ENCODE results near the gene MCOLN3. TPM values are rescaled to one million over a fixed set of nuclear protein-coding genes. Genes with fewer than 3 reads are reported as not detected.

MCOLN3 gene
- total and polyA plus RNA-seq, 2 of the 4 experiments (the other 2 are of a cell fraction) = 0.03 TPM; not detected in 1

DNA sequence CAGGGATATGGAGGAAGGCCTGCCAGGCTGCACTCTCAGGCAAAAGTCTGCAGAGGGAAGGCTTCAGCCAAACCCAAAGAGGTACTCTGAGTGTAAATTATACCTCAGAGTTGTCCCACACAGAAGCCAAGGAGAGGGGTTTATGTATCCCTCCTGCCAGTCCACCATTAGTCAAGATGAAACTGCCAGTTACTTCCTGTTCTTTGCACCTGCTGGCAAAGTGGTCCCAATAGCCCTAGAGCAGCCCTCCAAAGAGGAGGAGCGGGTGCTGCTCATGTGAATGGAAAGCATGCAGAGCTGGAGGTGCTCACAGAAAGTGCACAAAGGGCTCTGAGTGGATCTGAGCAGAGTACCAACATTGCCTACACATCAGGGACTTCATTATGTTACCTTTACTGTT is 37.1 kb upstream of the MCOLN3 start:
- no peak overlapping the region for H3K56ac ChIP-seq (ENCODE audit: extremely low read depth, insufficient read depth, low read length)
- no peaks in the 10 kb centered on the region for H3K9me1 ChIP-seq (ENCODE audit: insufficient read depth, low read length)
- no peaks in the 10 kb centered on the region for H3K9me3 ChIP-seq (ENCODE audit: control insufficient read depth, insufficient read depth, low read length)
- H4K5ac ChIP-seq (ENCODE audit: low read depth, low read length) = no peak overlapping the region
- no peak overlapping the region for H2AK9ac ChIP-seq (replicated peaks; ENCODE audit: low read depth, low read length, poor library complexity)
- no peak overlapping the region for H3K9ac ChIP-seq (ENCODE audit: low read depth, low read length)
- no TSS peak for BruUV-seq (replicated peaks)
- no peaks in the 10 kb centered on the region for H3K4me1 ChIP-seq (ENCODE audit: control insufficient read depth, insufficient read depth, low read length)
- no peak overlapping the region for H2BK15ac ChIP-seq (ENCODE audit: low read depth, low read length)
- no peaks in the 10 kb centered on the region for H3K36me3 ChIP-seq (ENCODE audit: control insufficient read depth, insufficient read depth, low read length)
- CTCF ChIA-PET = no interaction called here
- dilution Hi-C loops (cut with HindIII; ENCODE audit: low sequenced_read_pairs, unreplicated experiment) (no loop called here), in situ Hi-C loops (cut with MboI; ENCODE audit: low sequenced_read_pairs) (no loop called here), intact Hi-C loops (cut with micrococcal nuclease) (no loop called here)
- H3K4ac ChIP-seq (ENCODE audit: low read depth, low read length) = no peak overlapping the region
- no peak overlapping the region for H4K91ac ChIP-seq (ENCODE audit: insufficient read depth, low read depth, low read length)
- no peak overlapping the region for H3K27ac ChIP-seq (ENCODE audit: insufficient read depth, low read length)
- peaks cover 3% of the 10 kb centered on the region for H3K27me3 ChIP-seq (ENCODE audit: control insufficient read depth, insufficient read depth, low read length)
- H2AFZ ChIP-seq (replicated peaks; ENCODE audit: low read length, poor library complexity) = no peak overlapping the region
- no peaks in the 10 kb centered on the region for H3K79me1 ChIP-seq (ENCODE audit: low read depth in 1 of 2, low read length in 2 of 2)
- DNase-seq (no peak), ATAC-seq (ENCODE audit: low read depth) (no peak)
- no peak overlapping the region for H2BK120ac ChIP-seq (ENCODE audit: low read depth, low read length)
- no peak overlapping the region for H3K23ac ChIP-seq (ENCODE audit: low read depth, low read length)
- H2AK5ac ChIP-seq (ENCODE audit: low read depth, low read length) = no peak overlapping the region
- POLR2A ChIA-PET (ENCODE audit: unreplicated experiment) = no interaction called here
- H3K18ac ChIP-seq (ENCODE audit: low read depth, low read length) = no peak overlapping the region
- TF ChIP-seq RFX5 (IDR thresholded peaks at IDR 0.05; ENCODE audit: low read depth, low read length) (no peak), CHD1 (IDR thresholded peaks at IDR 0.05; ENCODE audit: low read depth, low read length) (no peak), MAFK (IDR thresholded peaks at IDR 0.05; ENCODE audit: low read depth, low read length) (no peak), POLR2A (IDR thresholded peaks at IDR 0.05; ENCODE audit: low read depth, low read length) (no peak), RAD21 (IDR thresholded peaks at IDR 0.05; ENCODE audit: low read length) (no peak), CEBPB (IDR thresholded peaks at IDR 0.05; ENCODE audit: low read depth, low read length) (no peak), NFE2L2 (IDR thresholded peaks at IDR 0.05; ENCODE audit: low read depth, low read length) (no peak), RCOR1 (IDR thresholded peaks at IDR 0.05; ENCODE audit: insufficient replicate concordance, low read length) (no peak), SMC3 (IDR thresholded peaks at IDR 0.05; ENCODE audit: low read depth, low read length) (no peak), MAZ (IDR thresholded peaks at IDR 0.05; ENCODE audit: borderline replicate concordance, low read depth, low read length) (no peak), FOS (IDR thresholded peaks at IDR 0.05; ENCODE audit: low read depth, low read length) (no peak)
- TF ChIP-seq, protein P1, sequence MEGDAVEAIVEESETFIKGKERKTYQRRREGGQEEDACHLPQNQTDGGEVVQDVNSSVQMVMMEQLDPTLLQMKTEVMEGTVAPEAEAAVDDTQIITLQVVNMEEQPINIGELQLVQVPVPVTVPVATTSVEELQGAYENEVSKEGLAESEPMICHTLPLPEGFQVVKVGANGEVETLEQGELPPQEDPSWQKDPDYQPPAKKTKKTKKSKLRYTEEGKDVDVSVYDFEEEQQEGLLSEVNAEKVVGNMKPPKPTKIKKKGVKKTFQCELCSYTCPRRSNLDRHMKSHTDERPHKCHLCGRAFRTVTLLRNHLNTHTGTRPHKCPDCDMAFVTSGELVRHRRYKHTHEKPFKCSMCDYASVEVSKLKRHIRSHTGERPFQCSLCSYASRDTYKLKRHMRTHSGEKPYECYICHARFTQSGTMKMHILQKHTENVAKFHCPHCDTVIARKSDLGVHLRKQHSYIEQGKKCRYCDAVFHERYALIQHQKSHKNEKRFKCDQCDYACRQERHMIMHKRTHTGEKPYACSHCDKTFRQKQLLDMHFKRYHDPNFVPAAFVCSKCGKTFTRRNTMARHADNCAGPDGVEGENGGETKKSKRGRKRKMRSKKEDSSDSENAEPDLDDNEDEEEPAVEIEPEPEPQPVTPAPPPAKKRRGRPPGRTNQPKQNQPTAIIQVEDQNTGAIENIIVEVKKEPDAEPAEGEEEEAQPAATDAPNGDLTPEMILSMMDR (conservative IDR thresholded peaks at IDR 0.05; ENCODE audit: low read depth, low read length) = no peak
- TF ChIP-seq, protein P2, sequence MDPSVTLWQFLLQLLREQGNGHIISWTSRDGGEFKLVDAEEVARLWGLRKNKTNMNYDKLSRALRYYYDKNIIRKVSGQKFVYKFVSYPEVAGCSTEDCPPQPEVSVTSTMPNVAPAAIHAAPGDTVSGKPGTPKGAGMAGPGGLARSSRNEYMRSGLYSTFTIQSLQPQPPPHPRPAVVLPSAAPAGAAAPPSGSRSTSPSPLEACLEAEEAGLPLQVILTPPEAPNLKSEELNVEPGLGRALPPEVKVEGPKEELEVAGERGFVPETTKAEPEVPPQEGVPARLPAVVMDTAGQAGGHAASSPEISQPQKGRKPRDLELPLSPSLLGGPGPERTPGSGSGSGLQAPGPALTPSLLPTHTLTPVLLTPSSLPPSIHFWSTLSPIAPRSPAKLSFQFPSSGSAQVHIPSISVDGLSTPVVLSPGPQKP (IDR thresholded peaks at IDR 0.05; ENCODE audit: borderline replicate concordance, low read depth, low read length) = no peak
- no peak overlapping the region for H4K8ac ChIP-seq (ENCODE audit: low read depth in 2 of 2, low read length in 2 of 2)
- no peak overlapping the region for H2BK5ac ChIP-seq (ENCODE audit: low read depth, low read length, poor library complexity, severe bottlenecking)
- no CpG with 5 or more reads among the region's 1 CpG for WGBS, 2 experiments (ENCODE audit: extremely low coverage in 2 of 2, insufficient read length in 1 of 2)
- H3K4me2 ChIP-seq (ENCODE audit: low read depth, low read length) = no peak overlapping the region
- H4K20me1 ChIP-seq (ENCODE audit: insufficient read depth, low read length) = no peaks in the 10 kb centered on the region
- H2BK20ac ChIP-seq (ENCODE audit: low read depth, low read length) = no peak overlapping the region
- no peak overlapping the region for H3K4me3 ChIP-seq (ENCODE audit: insufficient read depth, low read depth, low read length)
- no peak overlapping the region for H3K14ac ChIP-seq (replicated peaks; ENCODE audit: low read depth, low read length)

Measured in IMR-90 (cell line).